ENCODE data around the gene SMG6. TPM values are rescaled to one million over a fixed set of nuclear protein-coding genes. Genes with fewer than 3 reads are reported as not detected.

The SMG6 gene
- total and polyA plus RNA-seq, 8 donors, result 8.4 to 19.8 (median 12.1) TPM

- TF ChIP-seq CTCF (IDR thresholded peaks at IDR 0.05), result no peak
- Histone ChIP-seq H3K9me3 (no peaks in the 10 kb centered on the region), H3K27ac (no peak overlapping the region), H3K4me1 (peaks cover 6 to 25% (median 14%) of the 10 kb centered on the region in 3 donors), H3K36me3 (no peaks in the 10 kb centered on the region), H3K27me3 (no peaks in the 10 kb centered on the region), H3K4me3 (no peak overlapping the region)
- FAIRE-seq, result no peak
- intact Hi-C loops (cut with DNase I), result no loop called here
- DNase-seq, result no peak
- 85% methylated on average over 2 of the region's 2 CpGs for WGBS, 2 donors
- ATAC-seq, result no peak
Measured at GRCh38 chr17:2180768-2181167, 122.8 kb downstream of the SMG6 start.

GRCh38 chr17:2179615-2180295, 123.8 kb downstream of the SMG6 start:
- H3K4me3 ChIP-seq, result no peak overlapping the region
- peak overlapping the region in 2 of 4 donors; percentile 41 to 50 for H3K27ac ChIP-seq
- no peak for TF ChIP-seq CTCF (IDR thresholded peaks at IDR 0.05)
- no peaks in the 10 kb centered on the region for H3K9me3 ChIP-seq
- DNase-seq (peak in 5 of 6 donors; percentile 51 to 77 (median 69)), FAIRE-seq (peak; percentile 83), ATAC-seq (peak; percentile 40 to 76 (median 70))
- 29 to 30% methylated on average over 9 of the region's 9 CpGs for WGBS, 2 donors
- intact Hi-C loops (cut with DNase I), result no loop called here
- no peaks in the 10 kb centered on the region for H3K36me3 ChIP-seq
- H3K4me1 ChIP-seq, result peaks cover 6 to 33% (median 24%) of the 10 kb centered on the region in 3 donors
- H3K27me3 ChIP-seq, result no peaks in the 10 kb centered on the region

DNA sequence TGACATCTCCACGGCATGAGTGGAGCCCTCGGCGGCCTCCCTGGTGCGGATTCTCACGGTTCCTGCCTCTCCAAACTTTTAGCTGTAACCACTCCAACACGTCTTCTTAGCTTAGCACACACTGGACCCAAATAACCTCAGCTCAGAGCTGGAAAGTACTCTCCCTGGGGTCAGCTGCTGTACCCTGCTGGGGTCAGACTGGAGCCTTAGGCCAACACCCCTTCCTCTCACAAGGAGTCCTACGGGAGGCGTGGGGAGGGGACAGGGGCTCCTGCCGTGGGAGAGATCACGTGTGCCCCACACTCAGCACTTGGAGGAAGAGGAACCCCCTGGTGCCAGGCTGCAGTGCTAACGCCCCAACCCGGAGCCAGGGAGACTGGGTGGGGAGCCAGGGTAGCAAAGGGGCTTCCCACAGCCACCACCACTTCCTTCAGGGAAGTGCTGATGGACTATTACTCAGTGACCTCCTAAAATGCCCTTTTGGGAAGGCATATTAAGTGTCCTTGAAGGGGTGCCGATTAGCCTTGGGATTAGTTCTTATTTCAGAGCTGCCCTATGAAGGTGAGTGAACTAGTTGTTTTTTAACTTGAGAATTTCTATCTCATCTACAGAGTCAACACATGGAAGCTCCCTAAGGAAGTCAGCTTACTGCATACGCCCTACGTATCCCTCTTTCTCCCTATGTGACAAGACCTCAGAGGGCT, 124.6 kb downstream of the SMG6 start:
- TF ChIP-seq CTCF (IDR thresholded peaks at IDR 0.05), result no peak
- H3K4me3 ChIP-seq, result no peak overlapping the region
- DNase-seq (peak in 2 of 6 donors; percentile 49 to 55), FAIRE-seq (no peak), ATAC-seq (no peak)
- 78 to 79% methylated on average over 15 of the region's 15 CpGs for WGBS, 2 donors
- peaks cover 12 to 41% (median 32%) of the 10 kb centered on the region in 3 donors for H3K4me1 ChIP-seq
- no peaks in the 10 kb centered on the region for H3K9me3 ChIP-seq
- intact Hi-C loops (cut with DNase I), result no loop called here
- no peaks in the 10 kb centered on the region for H3K27me3 ChIP-seq
- no peaks in the 10 kb centered on the region for H3K36me3 ChIP-seq
- peak overlapping the region in 2 of 4 donors; percentile 41 to 50 for H3K27ac ChIP-seq

GRCh38 chr17:2177235-2177811, 126.3 kb downstream of the SMG6 start:
- FAIRE-seq (no peak), DNase-seq (no peak), ATAC-seq (no peak)
- Histone ChIP-seq H3K27me3 (no peaks in the 10 kb centered on the region), H3K9me3 (no peaks in the 10 kb centered on the region), H3K36me3 (no peaks in the 10 kb centered on the region), H3K4me3 (no peak overlapping the region), H3K27ac (peak overlapping the region in 1 of 4 donors; percentile 14), H3K4me1 (peaks cover 28 to 51% (median 48%) of the 10 kb centered on the region in 3 donors)
- 68% methylated on average over 4 of the region's 4 CpGs for WGBS, 2 donors
- intact Hi-C loops (cut with DNase I), result no loop called here
- no peak for TF ChIP-seq CTCF (IDR thresholded peaks at IDR 0.05)
